ENCODE measurements around the gene ECHDC1. TPM values are rescaled to one million over a fixed set of nuclear protein-coding genes. Genes with fewer than 3 reads are reported as not detected.

ECHDC1 gene
- total RNA-seq, 1 experiment from 2014 or later: 47.2 TPM

Other genes starting within 250 kb of the ECHDC1 start
- gene RSPO3, start 224.9 kb downstream of the ECHDC1 start, total RNA-seq (2021; ENCODE audit: unreplicated experiment): not detected
- gene RNF146, start 76.7 kb downstream of the ECHDC1 start, total RNA-seq (2021; ENCODE audit: unreplicated experiment): 17.6 TPM
- gene KIAA0408, start 115.8 kb upstream of the ECHDC1 start, total RNA-seq (2021; ENCODE audit: unreplicated experiment): 0.25 TPM
- 0.20 TPM for gene C6orf58, start 233.6 kb upstream of the ECHDC1 start, total RNA-seq (2021; ENCODE audit: unreplicated experiment)

Measured in HCT116 (cell line).